WERI-Rb-1 (cell line): ENCODE results near the gene PRX.
"Not testable (repeated sequence)": the region's sequence is repeated elsewhere in the genome, so short reads cannot be mapped to it uniquely, and the experiment has no call there.

Source experiments
- DNase-seq: peaks from one replicate; pipeline ENCODE4 v3.0.0-alpha.2; 2020
- H3K27ac ChIP-seq: fragments of 250-450 bp; sonication (Bioruptor Pico); 2 replicates; pipeline ENCODE4 v1.5.1; 2020; ENCODE audit warnings: mild to moderate bottlenecking, moderate library complexity
- H3K27me3 ChIP-seq: fragments of 250-450 bp; sonication (Bioruptor Pico); 2 replicates; pipeline ENCODE4 v1.5.1; 2021; ENCODE audit warnings: mild to moderate bottlenecking, low read depth, moderate library complexity; ENCODE audit not compliant: insufficient read depth, severe bottlenecking
- H3K36me3 ChIP-seq: fragments of 250-450 bp; sonication (Bioruptor Pico); 2 replicates; pipeline ENCODE4 v1.5.1; 2020; ENCODE audit warnings: mild to moderate bottlenecking, moderate library complexity
- H3K4me3 ChIP-seq: 2 replicates; pipeline ENCODE4 v1.5.1; 2011; ENCODE audit warnings: low read depth, mild to moderate bottlenecking, control low read depth, low read length
- H3K9me3 ChIP-seq: fragments of 250-450 bp; sonication (Bioruptor Pico); 2 replicates; pipeline ENCODE4 v1.5.1; 2021; ENCODE audit warnings: mild to moderate bottlenecking, moderate library complexity; ENCODE audit not compliant: severe bottlenecking
- TF ChIP-seq, protein P1 (sequence below): IDR thresholded peaks from 2 replicates; pipeline ENCODE4 v1.5.1; 2011; ENCODE audit warnings: low read depth, mild to moderate bottlenecking, control low read depth, inconsistent platforms, low read length

Gene PRX

DNA sequence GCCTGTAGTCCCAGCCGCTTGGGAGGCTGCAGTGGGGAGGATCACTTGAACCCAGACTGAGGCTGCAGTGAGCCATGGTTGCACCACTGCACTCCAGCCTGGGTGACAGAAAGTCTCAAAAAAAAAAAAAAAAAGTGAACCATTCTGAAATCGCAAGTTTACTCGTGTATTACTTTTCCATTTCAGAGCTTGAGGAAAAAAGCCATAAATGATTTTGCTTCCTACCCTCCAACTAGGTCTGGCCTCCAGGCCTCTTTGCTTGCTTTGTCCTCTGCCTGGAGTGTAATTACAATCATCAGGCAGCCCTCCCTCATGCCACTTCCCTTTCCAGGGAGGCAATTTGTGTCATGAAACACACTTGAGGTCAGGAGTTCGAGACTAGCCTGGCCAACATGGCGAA lies 43.9 kb upstream of the PRX start:
- peaks cover 2% of the 10 kb centered on the region for H3K9me3 ChIP-seq
- no peak for DNase-seq
- H3K36me3 ChIP-seq: no peaks in the 10 kb centered on the region
- TF ChIP-seq, protein P1, sequence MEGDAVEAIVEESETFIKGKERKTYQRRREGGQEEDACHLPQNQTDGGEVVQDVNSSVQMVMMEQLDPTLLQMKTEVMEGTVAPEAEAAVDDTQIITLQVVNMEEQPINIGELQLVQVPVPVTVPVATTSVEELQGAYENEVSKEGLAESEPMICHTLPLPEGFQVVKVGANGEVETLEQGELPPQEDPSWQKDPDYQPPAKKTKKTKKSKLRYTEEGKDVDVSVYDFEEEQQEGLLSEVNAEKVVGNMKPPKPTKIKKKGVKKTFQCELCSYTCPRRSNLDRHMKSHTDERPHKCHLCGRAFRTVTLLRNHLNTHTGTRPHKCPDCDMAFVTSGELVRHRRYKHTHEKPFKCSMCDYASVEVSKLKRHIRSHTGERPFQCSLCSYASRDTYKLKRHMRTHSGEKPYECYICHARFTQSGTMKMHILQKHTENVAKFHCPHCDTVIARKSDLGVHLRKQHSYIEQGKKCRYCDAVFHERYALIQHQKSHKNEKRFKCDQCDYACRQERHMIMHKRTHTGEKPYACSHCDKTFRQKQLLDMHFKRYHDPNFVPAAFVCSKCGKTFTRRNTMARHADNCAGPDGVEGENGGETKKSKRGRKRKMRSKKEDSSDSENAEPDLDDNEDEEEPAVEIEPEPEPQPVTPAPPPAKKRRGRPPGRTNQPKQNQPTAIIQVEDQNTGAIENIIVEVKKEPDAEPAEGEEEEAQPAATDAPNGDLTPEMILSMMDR: no peak
- H3K4me3 ChIP-seq: no peak overlapping the region
- no peaks in the 10 kb centered on the region for H3K27me3 ChIP-seq
- H3K27ac ChIP-seq: no peak overlapping the region

DNA sequence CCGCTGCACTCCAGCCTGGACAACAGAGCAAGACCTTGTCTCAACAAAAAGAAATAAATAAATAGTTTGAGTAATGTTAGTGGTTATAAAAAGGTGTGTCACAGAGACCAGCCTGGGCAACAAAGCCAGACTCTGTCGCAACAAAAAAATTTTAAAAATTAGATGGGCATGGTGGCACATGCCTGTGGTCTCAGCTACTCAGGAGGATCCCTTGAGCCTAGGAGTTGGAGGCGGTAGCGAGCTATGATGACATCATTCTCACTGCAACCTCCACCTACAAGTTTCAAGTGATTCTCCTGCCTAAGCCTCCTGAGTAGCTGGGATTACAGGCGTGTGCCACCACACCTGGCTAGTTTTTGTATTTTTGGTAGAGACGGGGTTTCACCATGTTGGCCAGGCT lies 40.8 kb upstream of the PRX start:
- not testable (repeated sequence) for H3K4me3 ChIP-seq, DNase-seq, H3K9me3 ChIP-seq, H3K36me3 ChIP-seq, H3K27me3 ChIP-seq
- H3K27ac ChIP-seq: peak overlapping the region; percentile 58; the same call in 1 of the 2 replicates

DNA sequence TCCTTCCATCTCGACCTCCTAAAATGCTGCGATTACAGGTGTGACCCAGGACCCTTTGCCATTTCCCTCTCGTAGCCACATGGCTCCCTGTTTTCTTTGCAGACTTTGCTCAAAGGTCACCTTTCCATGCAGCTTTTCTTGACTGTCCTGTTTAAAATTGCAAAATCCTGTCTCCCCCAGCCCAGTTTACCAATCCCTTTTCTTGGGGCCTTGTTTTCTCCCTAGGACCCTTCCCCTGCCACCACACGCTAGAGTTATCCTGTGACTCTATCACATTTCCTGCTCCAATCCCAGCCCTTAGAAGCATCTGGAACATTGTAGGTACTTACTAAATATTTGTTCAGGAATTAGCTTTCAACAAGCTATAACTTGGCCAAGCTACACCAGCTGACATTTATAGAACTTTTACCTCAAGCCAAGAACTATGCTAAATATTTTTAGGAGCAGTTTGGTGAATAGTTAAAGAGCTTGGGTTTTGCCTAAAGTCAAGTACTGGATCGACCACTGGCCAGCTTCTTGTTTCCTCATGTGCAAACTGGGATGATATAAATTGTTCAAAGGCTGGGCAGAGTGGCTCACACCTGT lies 40.1 kb upstream of the PRX start:
- Histone ChIP-seq H3K27ac (no peak overlapping the region), H3K4me3 (no peak overlapping the region)

DNA sequence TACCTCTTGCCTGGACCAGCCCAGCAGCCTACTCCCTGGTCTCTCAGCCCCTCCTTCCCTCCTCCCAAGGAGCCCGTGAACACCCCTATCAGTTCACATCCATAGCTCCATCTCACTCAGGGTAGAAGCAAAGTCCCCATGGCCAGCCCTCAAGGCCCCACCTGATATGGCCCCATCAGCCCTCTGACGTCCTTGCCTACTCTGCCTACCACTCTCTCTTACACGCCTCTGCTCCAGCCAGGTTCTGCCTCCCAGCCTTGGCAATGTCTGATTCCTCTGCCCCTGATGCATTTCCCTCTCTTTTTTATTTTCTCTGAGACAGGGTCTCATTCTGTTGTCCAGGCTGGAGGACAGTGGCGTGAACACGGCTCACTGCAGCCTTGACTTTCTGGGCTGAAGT lies 38.8 kb upstream of the PRX start:
- Histone ChIP-seq H3K27ac (no peak overlapping the region), H3K9me3 (peaks cover 2% of the 10 kb centered on the region)
- DNase-seq: no peak

More for the DNA sequence above, 40.1 kb upstream of the PRX start:
- no peaks in the 10 kb centered on the region for H3K27me3 ChIP-seq
- H3K36me3 ChIP-seq: no peaks in the 10 kb centered on the region
- TF ChIP-seq, protein P1: no peak
- no peak for DNase-seq
- H3K9me3 ChIP-seq: peaks cover 2% of the 10 kb centered on the region

DNA sequence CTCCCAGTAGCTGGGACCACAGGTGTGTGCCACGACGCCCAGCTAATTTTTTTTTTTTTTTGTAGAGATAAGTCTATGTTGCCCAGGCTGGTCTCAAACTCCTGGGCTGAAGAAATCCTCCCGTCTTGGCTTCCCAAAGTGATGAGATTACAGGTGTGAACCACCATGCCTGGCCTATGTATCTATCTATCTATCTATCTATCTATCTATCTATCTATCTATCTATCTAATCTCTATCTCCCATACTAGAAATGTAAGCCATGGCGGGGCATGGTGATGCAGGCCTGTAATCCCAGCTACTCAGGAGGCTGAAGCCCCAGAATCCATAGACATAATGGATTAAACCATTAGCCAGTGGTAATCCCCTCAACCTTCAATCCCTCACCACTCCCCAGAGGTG lies 37.5 kb upstream of the PRX start:
- H3K9me3 ChIP-seq: peaks cover 2% of the 10 kb centered on the region
- H3K27me3 ChIP-seq: no peaks in the 10 kb centered on the region
- no peak overlapping the region for H3K4me3 ChIP-seq
- no peaks in the 10 kb centered on the region for H3K36me3 ChIP-seq
- TF ChIP-seq, protein P1: no peak
- H3K27ac ChIP-seq: no peak overlapping the region
- peak; percentile 51 for DNase-seq

More for the DNA sequence above, 38.8 kb upstream of the PRX start:
- no peak overlapping the region for H3K4me3 ChIP-seq
- no peaks in the 10 kb centered on the region for H3K27me3 ChIP-seq
- TF ChIP-seq, protein P1: no peak
- no peaks in the 10 kb centered on the region for H3K36me3 ChIP-seq

DNA sequence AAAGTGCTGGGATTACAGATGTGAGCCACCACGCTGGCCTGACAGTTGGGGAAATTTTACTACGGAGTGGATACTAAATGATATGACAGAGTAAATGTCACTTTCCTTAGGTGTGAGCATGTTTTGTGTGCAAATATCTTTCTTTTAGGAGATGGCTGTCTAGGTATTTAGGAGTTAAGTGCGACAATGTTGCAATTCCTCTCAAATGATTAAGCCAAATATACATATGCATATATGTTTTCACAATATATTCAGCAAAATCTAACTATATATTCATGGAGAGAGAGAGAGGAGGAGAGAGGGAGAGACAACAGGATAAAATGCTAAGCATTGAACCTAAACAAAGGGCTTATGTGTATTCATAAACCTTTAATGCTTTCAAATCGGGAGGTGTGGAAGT lies 36.3 kb upstream of the PRX start:
- Histone ChIP-seq H3K27ac (no peak overlapping the region), H3K27me3 (no peaks in the 10 kb centered on the region), H3K36me3 (no peaks in the 10 kb centered on the region), H3K4me3 (no peak overlapping the region), H3K9me3 (peaks cover 2% of the 10 kb centered on the region)
- TF ChIP-seq, protein P1: no peak
- DNase-seq: no peak
